ENCODE measurements around the gene AKAP7.

- TF ChIP-seq SUZ12 (IDR thresholded peaks at IDR 0.05; ENCODE audit: extremely low read depth, insufficient read depth, insufficient read length) (no peak), ZNF274 (IDR thresholded peaks at IDR 0.05; ENCODE audit: low read depth, low read length) (no peak), YY1 (IDR thresholded peaks at IDR 0.05; ENCODE audit: insufficient read depth, insufficient read length) (no peak)
These were observed 77.6 kb downstream of the AKAP7 start for GRCh38 chr6:131212913-131213312.
